Suppressor macrophage treated with lipopolysaccharide for 1 hour (primary cell): ENCODE data around the gene FBXL5.

ENCODE experiments used
- DNase-seq, 3 donors: peaks; one replicate each; pipeline ENCODE4 v3.0.0-alpha.2; 2020 to 2022

The FBXL5 gene

DNA sequence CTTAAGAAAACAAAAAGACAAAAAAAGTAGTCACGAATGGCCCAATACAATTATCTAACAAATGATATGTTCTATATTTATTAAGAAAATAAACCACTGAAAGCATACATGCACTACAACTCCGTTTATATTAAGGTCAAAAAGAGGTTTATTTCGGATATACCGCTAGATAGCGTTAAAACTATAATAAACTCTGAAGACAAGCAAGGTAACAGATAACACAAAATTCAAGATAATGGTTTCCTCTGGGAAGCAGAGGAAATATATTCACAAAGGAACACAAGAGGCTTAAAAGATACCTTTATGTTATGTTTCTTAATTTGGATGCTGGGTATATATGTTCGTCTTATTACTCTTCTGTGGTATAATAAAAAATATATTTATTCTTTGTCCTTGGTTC lies 21.7 kb upstream of the FBXL5 start:
- no peak for DNase-seq

DNA sequence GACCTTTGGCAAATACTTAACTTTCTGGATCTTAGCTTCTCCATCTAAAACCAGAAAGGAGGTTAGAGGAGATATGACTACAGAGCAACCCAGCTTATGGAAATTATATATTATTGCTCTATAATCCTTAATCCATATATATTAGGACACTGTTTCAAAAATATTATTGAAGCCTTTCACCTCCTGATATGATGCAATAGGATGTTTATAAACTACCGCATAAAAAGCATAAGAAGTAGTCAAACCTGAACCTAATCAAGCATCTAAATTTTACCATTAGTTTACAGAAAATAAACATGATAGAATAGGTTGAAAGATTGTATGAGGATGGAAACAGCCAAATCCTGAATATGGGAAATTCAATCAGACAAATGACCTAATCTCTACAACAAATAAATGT lies 20.9 kb upstream of the FBXL5 start:
- DNase-seq = no peak

DNA sequence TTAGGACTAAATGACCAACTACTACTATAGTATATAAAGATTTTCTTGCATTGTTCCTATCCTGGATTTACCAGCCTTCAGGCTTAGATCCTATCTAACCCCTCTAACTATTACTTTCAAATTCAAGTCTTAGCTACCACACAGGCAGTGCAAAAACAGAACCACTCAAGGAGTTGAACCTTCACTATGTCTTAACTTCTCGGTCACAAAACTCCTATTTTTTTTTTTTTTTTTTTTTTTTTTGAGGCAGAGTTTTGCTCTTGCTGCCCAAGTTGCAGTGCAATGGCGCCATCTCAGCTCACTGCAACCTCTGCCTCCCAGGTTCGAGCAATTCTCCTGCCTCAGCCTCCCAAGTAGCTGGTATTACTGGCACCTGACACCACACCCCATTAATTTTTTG lies 20.2 kb upstream of the FBXL5 start:
- DNase-seq = peak in 1 of 3 donors; percentile 44

DNA sequence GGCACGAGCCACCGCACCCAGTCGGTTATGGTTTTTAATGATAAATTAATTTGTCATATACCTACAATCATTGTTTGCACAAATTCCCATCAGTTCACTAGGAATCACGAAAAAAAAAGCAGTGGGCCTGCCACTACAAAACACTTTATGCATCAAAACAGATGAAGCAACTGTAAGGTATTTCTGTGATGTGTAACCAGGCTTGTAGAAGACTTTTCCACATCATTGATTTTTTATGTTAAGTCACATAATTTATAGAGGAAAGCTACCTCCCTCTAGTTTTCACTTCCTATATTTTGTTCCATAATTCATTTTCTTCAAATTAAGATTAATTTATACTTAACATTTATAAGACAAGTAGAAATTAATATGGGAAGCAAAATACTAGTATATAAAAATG lies 19.8 kb upstream of the FBXL5 start:
- no peak for DNase-seq

DNA sequence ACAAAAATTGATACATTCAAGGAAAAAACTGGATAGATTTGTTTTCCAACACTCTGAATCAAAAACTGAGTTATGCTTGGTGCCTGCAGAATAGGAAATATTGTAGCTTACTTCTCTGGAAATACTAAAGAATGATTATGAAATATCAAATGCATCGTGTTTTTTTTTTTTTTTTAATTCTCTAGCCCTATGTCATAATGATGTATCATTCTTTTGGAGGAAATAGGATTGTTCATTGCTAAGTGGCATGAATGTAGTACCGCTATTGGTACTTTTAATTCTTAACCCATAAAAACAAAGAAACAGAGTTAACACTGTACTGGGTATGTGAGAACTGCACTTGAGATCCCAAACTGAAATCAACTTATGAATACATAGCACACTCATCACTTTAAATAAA lies 18.9 kb upstream of the FBXL5 start:
- peak in 2 of 3 donors; percentile 51 to 71 for DNase-seq

DNA sequence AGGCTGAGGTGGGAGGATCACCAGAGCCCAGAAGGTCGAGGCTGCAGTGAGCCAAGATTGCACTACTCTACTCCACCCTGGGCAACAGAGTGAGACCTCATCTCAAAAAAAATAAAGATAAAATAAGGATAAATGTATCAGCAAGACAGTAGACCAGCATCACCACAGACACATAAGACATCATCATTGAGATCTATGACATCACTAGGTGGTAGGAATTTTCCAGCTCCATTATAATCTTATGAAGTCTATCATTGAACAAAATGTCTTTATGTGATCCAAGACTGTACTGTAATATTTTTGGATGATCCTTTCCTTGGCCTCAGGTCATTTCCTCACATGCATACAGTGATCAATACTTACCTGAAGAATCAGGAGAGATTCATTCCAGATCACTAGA lies 18.2 kb upstream of the FBXL5 start:
- no peak for DNase-seq

DNA sequence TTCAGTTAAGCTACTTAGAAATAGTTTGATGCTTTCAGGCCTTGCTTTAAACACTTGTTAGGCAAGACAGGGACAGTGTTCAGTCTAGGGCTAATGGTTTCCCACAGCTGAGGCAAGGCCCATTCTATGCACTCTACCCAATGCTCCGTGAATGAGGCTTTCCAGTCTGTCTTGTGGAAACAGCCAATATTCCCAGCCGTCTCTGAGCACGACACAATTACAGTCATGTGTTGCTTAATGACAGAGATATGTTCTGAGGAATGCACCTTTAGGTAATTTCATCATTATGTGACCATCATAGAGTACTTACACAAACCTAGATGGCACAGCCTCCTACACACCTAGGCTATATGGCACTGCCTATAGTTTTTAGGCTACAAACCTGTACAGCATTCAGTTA lies 16.9 kb upstream of the FBXL5 start:
- DNase-seq = no peak

DNA sequence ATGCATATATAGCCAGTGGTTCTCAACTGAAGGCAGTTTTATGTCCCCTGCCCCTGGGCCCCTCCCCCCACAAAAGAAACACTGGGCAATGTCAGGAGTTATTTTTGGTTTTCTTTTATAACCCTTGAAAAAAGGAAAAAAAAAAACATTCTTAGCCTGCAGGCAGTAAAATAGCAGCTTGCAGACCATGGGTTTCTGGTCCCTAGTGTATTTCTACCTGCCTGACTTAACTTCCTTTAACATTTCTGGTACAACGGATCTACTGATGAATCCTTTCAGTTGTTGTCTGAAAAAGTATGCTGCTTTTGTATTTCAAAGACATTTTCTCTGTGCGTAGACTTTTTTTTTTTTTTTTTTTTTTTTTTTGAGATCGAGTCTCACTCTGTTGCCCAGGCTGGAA lies 15.4 kb upstream of the FBXL5 start:
- DNase-seq = no peak

DNA sequence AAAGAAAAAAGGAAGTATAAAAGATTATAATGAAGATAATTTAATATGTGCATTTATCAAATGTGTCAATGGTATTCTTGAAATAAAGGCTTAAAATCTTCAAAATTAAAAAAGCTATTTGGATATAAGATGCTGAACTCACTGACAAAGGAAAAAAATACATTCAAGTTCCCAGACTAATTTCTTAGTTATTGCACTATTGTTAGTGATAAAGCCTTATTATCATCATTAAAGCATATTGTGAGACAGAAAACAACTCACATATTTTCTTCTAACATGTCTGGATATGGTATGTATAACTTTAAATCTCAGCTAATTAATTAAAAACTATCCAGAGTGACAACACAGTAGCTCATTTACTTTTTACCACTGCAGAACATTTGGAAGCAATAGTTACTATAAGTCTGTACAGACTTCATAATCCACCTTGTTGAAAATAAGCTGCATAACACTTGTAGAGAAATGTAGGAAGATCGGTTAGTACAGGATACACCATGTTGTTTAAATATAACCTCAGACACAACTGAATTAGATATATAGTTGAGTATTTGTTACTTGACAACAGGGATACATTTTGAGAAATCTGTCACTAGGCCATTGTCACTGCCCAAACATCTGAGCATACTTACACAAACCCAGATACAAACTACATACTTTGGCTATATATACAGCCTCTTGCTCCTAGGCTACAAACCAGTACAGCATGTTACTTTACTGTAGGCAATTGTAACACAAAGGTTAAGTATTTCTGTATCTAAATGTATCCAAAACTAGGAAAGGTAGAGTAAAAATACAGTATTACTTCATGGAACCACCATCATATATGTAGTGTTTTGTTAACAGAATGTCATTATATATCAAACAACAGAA lies 13.6 kb upstream of the FBXL5 start:
- DNase-seq = no peak

DNA sequence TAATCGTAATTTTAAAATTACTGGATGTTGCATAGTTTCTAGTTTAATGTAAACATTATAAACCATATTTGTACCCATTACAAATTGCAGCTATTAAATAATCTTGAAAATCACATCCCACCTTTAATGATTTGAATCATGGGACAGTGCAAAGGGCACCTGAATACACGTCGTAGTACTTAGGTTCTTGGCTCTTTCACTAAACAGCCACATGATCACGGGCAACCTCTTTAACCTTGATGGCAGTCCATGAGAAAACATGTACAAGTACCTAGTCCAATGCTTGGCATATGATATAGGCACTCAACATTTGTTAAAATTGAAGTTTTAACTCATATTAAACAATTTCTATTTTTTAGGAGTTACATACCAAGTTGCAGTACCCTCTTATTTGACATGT lies 11.8 kb upstream of the FBXL5 start:
- no peak for DNase-seq

DNA sequence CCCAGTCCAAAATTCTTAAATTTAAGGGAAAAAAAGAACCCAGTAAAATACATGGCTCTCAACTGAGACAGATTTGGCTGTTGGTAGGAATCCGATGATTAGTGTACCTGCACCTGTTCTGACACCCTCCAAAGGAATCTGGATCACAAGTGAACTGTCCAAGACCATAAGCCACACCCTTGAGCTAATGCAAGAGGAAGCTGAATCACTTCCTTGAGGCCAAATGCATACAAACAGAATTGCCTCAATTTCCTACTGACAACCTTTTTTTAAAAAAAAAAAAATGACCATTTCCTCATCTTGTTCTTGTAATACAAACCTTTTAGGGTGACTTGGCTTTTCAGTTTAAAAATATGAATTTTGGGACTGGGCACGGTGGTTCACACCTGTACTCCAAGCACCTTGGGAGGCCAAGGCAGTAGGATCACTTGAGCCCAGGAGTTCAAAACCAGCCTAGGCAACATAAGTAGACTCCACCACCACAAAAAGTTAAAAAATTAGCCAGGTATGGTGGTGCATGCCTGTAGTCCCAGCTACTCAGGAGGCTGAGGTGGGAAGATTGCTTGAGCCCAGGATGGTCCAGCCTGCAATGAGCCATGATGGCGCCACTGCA lies 10.7 kb upstream of the FBXL5 start:
- peak; percentile 72 to 93 (median 91) for DNase-seq

DNA sequence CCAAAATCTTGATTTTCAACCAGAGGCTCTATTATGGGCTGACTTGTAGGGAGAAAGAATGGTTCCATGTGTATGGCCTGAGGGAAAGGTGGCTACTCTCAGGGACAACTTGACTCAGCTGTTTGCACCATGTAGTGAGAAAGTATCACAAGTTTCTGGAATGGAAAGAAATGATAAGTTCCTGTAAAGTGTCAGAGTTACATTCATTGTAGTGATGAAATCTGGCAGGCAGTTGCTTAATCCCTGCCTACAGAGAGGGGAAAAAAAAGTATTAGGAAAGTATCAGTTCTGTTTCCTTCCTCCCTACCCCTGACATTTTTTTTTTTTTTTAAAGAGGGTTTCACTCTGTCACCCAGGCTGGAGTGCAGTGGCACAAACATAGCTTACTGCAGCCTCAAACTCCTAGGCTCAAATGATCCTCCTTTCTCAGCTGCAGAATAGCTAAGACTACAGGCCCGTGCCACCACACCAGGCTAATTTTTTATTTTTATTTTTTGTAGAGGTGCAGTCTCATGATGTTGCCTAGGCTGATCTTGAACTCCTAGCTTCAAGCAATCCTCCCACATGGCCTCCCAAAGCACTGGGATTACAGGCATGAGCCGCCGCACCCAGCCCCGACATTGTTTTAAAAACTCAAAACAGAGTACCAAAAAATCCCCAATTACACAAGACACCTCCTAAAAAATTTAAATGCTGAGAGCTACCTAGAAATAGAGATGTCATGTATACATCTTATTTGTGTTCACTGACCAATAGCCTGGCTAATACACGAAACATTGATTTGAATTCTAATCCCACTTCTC lies 4.8 kb upstream of the FBXL5 start:
- peak; percentile 85 to 99 (median 97) for DNase-seq

DNA sequence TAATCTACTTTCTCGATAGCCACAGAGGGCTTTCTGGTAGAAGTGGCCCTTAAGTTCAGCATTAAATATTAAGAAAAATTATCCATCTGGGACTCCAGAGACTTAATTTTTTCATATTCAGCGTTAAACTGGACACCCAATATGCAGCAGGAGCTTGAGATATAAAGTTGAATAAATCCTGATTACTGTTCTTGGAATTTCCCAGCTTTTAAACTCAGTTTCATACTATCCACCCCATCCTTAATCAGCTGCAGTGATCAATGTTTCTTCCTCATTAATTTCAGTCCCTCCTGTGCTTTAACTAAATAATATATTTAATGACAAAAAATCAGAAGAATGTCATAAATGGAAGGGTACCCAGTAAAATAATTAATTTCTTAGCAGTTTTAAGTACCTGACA lies 3.6 kb upstream of the FBXL5 start:
- peak in 2 of 3 donors; percentile 47 to 68 for DNase-seq

DNA sequence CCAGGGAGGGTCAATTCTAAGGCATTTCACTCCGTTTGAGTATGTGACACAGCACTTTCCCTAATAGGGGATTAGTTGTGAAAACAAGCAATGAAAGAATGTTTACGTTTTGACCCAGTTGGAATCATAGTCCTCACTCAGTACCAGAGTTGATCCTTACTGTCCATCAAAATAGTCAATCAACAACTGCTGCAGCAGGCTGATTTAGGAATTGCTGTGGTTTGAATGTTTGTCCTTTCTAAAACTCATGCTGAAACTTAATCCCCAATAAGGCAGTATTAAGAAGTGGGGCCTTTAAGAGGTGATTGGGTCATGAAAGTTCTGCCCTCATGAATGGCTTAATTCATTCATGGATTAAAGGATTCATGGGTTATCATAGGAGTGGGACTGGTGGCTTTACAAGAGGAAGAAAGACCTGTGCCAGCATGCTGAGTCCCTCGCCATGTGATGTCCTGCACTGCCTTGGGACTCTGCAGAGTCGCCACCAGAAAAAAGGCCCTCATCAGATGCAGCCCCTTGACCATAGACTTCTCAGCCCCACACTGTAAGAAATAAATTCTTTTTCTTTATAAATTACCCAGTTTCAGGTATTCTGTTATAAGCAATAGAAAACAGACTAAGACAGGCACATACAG lies 3.1 kb upstream of the FBXL5 start:
- no peak for DNase-seq

DNA sequence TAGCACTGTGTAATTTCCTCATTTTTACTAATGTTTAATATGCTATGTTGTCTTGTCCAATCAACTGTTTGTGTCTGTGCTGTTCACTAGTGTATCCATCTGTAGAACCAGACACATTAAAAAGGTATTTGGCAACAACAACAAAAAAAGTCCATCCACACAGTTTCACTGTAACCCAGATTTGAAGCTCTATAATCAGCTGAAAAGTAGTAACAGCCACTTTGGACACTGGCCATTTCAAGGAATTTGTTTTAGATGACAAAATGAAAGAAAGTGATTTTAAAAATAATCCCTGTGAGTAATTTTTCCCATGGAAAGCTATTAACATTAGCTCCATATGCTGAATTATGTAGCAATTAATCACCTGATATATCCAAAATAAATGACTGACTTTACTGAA lies 2.2 kb upstream of the FBXL5 start:
- DNase-seq = no peak

DNA sequence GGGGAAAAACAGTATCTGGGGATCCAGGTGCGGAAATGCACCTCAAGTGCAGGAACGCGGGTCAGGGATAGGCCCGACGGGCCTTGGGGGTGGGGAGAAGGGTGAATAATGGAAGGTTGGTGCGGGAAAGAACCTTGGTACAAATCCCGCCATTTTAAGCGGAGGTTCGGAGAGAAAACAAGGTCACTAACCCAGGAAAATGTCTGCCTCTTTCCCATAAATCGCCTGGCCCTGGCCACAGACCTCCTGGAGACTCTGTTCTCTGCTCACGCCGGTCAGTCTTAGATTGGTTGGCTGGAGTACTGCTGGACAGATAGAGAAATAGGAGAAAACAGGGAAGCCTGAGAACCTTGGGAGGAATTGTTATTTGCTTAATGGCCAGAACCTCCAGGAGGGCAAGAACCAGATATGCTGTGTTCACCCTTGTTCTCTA lies 897 bp upstream of the FBXL5 start:
- DNase-seq = no peak

DNA sequence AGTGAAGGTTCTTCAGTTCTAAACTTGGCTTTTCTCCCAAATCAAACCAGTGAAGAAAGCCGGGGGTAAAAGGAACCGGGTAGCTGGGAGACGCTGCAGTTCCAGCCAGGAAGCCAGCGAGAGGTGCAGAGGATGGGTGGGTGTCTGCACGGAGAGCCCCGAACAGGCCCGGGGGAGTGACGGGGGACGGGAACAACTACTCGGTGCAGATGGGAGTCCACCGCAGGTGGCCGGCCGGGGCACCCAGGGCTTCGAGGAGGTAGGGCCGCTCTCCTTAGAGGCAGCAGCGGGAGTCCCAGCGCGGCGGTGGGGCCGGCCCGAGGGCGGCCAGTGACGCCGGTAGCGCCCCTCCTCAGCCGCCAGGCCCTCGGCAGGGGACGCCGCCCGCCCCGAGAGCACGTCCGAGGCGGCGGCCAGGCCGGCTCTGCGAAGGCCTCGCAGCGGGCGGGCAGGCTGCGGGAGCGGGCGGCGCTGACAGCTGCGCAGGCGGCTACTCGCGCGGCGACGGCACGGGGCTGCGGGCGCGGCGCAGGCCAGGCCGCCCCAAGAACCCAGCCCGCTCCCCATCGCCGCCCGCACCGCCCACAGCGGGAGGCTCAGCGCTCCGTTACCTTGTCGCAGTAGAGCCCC lies 449 bp downstream of the FBXL5 start:
- DNase-seq = peak; percentile 35 to 70 (median 56)

DNA sequence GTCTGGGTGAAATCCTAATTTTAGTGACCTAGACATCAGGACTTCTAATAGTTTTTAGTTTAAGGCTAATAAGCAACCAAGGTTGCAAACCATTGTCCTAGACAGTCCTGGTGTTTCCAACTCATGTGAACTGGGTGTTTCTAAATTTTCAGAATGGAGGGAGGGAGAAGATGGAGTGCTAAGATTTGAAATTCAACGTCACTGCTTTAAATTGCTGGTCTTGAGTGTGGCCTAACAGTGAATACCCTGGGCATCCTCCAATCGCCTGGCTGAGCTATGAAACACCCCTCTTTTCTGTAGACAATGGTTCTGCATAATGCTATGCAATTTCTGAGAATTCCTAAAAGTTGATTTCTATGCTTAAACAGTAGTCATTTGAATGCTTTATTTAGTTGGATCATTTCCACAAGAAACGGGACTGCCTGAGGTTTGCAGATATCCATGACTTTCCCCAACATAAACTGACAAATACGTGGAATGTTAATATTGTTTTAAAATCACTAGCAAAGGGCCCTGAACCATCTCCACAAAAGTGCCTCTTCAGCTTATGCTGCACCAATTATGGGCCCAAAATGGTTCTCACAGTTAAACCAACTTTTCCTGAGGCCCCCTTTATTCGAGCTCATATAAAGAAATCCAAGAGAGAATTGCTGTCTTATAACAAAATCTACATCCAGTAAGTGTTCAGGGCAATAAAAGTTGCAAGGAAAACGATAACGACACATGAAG lies 1.1 kb downstream of the FBXL5 start:
- DNase-seq = peak; percentile 31 to 50 (median 38)

DNA sequence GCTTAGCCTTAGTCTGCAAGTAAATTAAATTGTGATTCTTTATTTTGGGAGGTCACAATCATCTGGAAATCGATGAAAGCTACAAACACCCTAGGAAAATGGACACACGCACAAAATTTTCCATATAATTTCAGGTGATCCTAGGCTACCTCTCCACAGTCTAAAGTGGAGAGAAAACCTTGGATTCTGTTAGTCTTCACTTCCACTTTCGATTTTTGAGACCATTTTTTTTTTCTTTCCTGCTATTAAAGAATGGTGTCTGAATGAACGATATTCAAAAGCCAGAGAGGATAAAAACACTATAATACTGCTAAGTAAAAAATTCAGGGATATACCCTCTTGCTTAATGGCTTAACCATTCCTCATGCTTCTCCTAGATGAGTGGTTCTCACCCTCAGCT lies 1.7 kb downstream of the FBXL5 start:
- no peak for DNase-seq

DNA sequence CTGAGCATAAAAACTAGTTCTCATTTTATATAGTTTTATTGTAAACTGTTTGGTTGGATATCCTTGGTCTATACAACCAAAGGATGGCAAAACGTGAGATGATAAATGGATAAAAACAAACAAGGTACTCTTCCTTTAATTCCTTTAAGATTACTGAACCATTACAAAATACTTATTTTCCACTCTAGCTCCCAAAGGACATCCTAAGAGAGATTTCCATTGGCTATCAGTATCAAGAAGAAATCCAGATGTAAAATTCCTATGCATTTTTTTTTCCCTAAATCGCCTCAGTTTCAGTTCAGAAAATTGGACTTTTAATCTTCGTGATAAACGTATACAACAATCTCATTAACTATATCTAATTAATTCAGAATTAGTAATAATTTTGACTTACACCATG lies 2.3 kb downstream of the FBXL5 start:
- DNase-seq = no peak

DNA sequence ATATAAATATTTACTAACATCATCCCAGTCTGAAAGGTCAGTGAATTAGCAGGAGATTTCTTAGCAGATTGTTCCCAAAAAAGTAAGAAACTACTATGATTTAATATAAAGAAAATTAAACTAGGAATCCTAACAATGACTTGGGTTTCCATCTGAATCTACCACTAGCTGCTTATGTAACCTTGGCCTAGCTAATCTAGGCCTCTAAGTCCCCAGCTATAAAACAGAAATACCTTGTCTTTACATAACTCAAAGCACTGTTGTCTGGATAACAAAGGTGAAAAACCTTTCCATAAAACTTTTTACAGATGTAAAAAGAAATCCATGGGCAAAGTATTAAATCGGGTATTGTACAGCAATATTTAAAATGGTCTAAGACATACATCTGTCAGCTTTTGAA lies 3.0 kb downstream of the FBXL5 start:
- DNase-seq = no peak

DNA sequence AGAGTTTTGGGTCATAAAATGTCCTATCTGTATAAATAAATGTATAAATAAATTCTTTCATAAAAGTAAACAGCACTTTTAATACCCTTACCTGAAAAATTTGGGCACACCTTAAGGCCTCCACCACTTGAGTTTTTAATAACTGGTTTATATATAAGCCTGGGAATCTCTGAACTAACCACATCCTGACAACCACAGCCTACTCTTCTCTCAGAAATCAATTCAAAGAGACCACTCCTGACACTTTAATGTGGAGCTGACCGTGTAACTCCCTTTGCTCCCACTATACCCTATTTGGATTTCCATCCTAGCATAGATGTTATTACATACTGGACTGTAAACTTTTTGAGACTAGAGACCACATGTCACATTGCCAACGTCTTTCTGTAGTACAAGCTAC lies 3.5 kb downstream of the FBXL5 start:
- DNase-seq = no peak
